Ovary (tissue), 3 donors: Measurements from ENCODE around the gene OGFOD3.

Experiments
- CTCF ChIP-seq, 3 donors: fragments of 450-650 bp in 2 of 3; fragments of 200-600 bp in 1 of 3; IDR thresholded peaks; one replicate each; pipeline versions ENCODE4 v1.5.1 to v1.8.0; 2016 to 2022; ENCODE audit warnings: antibody characterized with exemption in 3 of 3, mild to moderate bottlenecking in 1 of 3
- POLR2A ChIP-seq: fragments of 450-650 bp; IDR thresholded peaks from one replicate; pipeline ENCODE4 v1.6.1; 2017; ENCODE audit warnings: antibody characterized with exemption, mild to moderate bottlenecking, moderate library complexity
- donor health status: DM: no; HTN: no; CAD: no.

GRCh38 chr17:82344175-82344907 lies 74.0 kb downstream of the OGFOD3 start:
- TF ChIP-seq CTCF (IDR thresholded peaks at IDR 0.05) (no peak), POLR2A (no peak)
